ENCODE data around the gene SPPL2B. TPM values are rescaled to one million over a fixed set of nuclear protein-coding genes. Genes with fewer than 3 reads are reported as not detected.
A peak's percentile ranks its signal among the peaks of the same experiment; 100 is the strongest.

SPPL2B gene
- total RNA-seq, 1 donor from 2014 or later: 202 TPM

GRCh38 chr19:2300533-2300932, 28.0 kb upstream of the SPPL2B start:
- Mint-ChIP-seq H3K27ac (no peak overlapping the region), H3K36me3 (no peaks in the 10 kb centered on the region), H3K4me3 (no peak overlapping the region), H3K4me1 (peaks cover 4% of the 10 kb centered on the region), H3K9me3 (peaks cover 3% of the 10 kb centered on the region), H3K27me3 (ENCODE audit: low read depth) (peaks cover 42% of the 10 kb centered on the region)
- DNase-seq (ENCODE audit: low spot score in 2 of 2, unreplicated experiment in 2 of 2): no peak
- TF ChIP-seq CTCF (IDR thresholded peaks at IDR 0.05; ENCODE audit: unreplicated experiment): no peak

- Mint-ChIP-seq H3K9me3 (peaks cover 3% of the 10 kb centered on the region), H3K27ac (peak overlapping the region; percentile 66), H3K4me1 (peaks cover 4% of the 10 kb centered on the region), H3K4me3 (no peak overlapping the region), H3K36me3 (no peaks in the 10 kb centered on the region), H3K27me3 (ENCODE audit: low read depth) (peaks cover 52% of the 10 kb centered on the region)
- no peak for TF ChIP-seq CTCF (IDR thresholded peaks at IDR 0.05; ENCODE audit: unreplicated experiment)
- no peak for DNase-seq (ENCODE audit: low spot score in 2 of 2, unreplicated experiment in 2 of 2)
Observed at GRCh38 chr19:2302319-2303210, 25.9 kb upstream of the SPPL2B start.

GRCh38 chr19:2303211-2303798, 25.2 kb upstream of the SPPL2B start:
- Mint-ChIP-seq H3K27me3 (ENCODE audit: low read depth) (peaks cover 52% of the 10 kb centered on the region), H3K4me1 (peaks cover 4% of the 10 kb centered on the region), H3K27ac (no peak overlapping the region), H3K4me3 (no peak overlapping the region), H3K36me3 (no peaks in the 10 kb centered on the region), H3K9me3 (peaks cover 3% of the 10 kb centered on the region)
- TF ChIP-seq CTCF (IDR thresholded peaks at IDR 0.05; ENCODE audit: unreplicated experiment): no peak
- DNase-seq (ENCODE audit: low spot score in 2 of 2, unreplicated experiment in 2 of 2): no peak

- no peak for TF ChIP-seq CTCF (IDR thresholded peaks at IDR 0.05; ENCODE audit: unreplicated experiment)
- Mint-ChIP-seq H3K4me1 (peaks cover 6% of the 10 kb centered on the region), H3K9me3 (peaks cover 3% of the 10 kb centered on the region), H3K27ac (no peak overlapping the region), H3K4me3 (no peak overlapping the region), H3K27me3 (ENCODE audit: low read depth) (peaks cover 73% of the 10 kb centered on the region), H3K36me3 (no peaks in the 10 kb centered on the region)
- DNase-seq (ENCODE audit: low spot score in 2 of 2, unreplicated experiment in 2 of 2): no peak
Observed at GRCh38 chr19:2305452-2306280, 22.8 kb upstream of the SPPL2B start.

- Mint-ChIP-seq H3K4me3 (no peak overlapping the region), H3K9me3 (peaks cover 3% of the 10 kb centered on the region), H3K36me3 (no peaks in the 10 kb centered on the region), H3K4me1 (peaks cover 6% of the 10 kb centered on the region), H3K27me3 (ENCODE audit: low read depth) (peaks cover 72% of the 10 kb centered on the region), H3K27ac (no peak overlapping the region)
- DNase-seq (ENCODE audit: low spot score in 2 of 2, unreplicated experiment in 2 of 2): no peak
- TF ChIP-seq CTCF (IDR thresholded peaks at IDR 0.05; ENCODE audit: unreplicated experiment): no peak
Observed at GRCh38 chr19:2306281-2306806, 22.1 kb upstream of the SPPL2B start.

Measured in mesothelial cell of epicardium (in vitro differentiated cells).